Stimulated activated naive CD8-positive, alpha-beta T cell treated with anti-CD3 and anti-CD28 coated beads, Interleukin-15, Interleukin-2, amounts not matched to agents 100 ng/mL and 50 ng/mL, for 24 hours (primary cell): ENCODE results near the gene CUEDC2.

Experiments used
- H3K27ac Mint-ChIP-seq: one replicate; pipeline ENCODE4 v1.8.0; 2021; ENCODE audit warnings: mild to moderate bottlenecking, mixed read lengths
- H3K27me3 Mint-ChIP-seq: one replicate; pipeline ENCODE4 v1.8.0; 2021; ENCODE audit warnings: mixed read lengths
- H3K36me3 Mint-ChIP-seq: one replicate; pipeline ENCODE4 v1.8.0; 2021; ENCODE audit warnings: low read depth, mixed read lengths
- H3K4me1 Mint-ChIP-seq: one replicate; pipeline ENCODE4 v1.8.0; 2021; ENCODE audit warnings: low read depth, mixed read lengths
- H3K4me3 Mint-ChIP-seq: one replicate; pipeline ENCODE4 v1.8.0; 2021; ENCODE audit warnings: mild to moderate bottlenecking, mixed read lengths
- H3K9me3 Mint-ChIP-seq: one replicate; pipeline ENCODE4 v1.8.0; 2021; ENCODE audit warnings: mixed read lengths

The CUEDC2 gene

GRCh38 chr10:102422545-102423129 is 9.7 kb downstream of the CUEDC2 start:
- peaks cover 8% of the 10 kb centered on the region for H3K27me3 Mint-ChIP-seq
- peaks cover 5% of the 10 kb centered on the region for H3K36me3 Mint-ChIP-seq
- H3K4me3 Mint-ChIP-seq: peak overlapping the region; percentile 97
- H3K9me3 Mint-ChIP-seq: no peaks in the 10 kb centered on the region
- peaks cover 56% of the 10 kb centered on the region for H3K4me1 Mint-ChIP-seq
- H3K27ac Mint-ChIP-seq: peak overlapping the region; percentile 52

GRCh38 chr10:102421757-102422512 is 10.4 kb downstream of the CUEDC2 start:
- Mint-ChIP-seq H3K4me1 (peaks cover 49% of the 10 kb centered on the region), H3K9me3 (no peaks in the 10 kb centered on the region), H3K4me3 (peak overlapping the region; percentile 97), H3K27ac (peak overlapping the region; percentile 90), H3K27me3 (peaks cover 15% of the 10 kb centered on the region), H3K36me3 (peaks cover 5% of the 10 kb centered on the region)

- Mint-ChIP-seq H3K27me3 (peaks cover 16% of the 10 kb centered on the region), H3K36me3 (peaks cover 3% of the 10 kb centered on the region), H3K4me3 (peak overlapping the region; percentile 97), H3K4me1 (peaks cover 44% of the 10 kb centered on the region), H3K9me3 (no peaks in the 10 kb centered on the region), H3K27ac (peak overlapping the region; percentile 90)
These were observed 10.9 kb downstream of the CUEDC2 start for GRCh38 chr10:102421507-102421756.

- peak within 1 kb of the TSS; percentile 97 for H3K4me3 Mint-ChIP-seq
- no peaks in the 10 kb centered on the region for H3K36me3 Mint-ChIP-seq
- H3K27ac Mint-ChIP-seq: peak within 1 kb of the TSS; percentile 90
- peaks cover 41% of the 10 kb centered on the region for H3K4me1 Mint-ChIP-seq
- H3K9me3 Mint-ChIP-seq: no peaks in the 10 kb centered on the region
- peaks cover 19% of the 10 kb centered on the region for H3K27me3 Mint-ChIP-seq
These were observed 11.5 kb downstream of the CUEDC2 start, which contains the start of gene FBXL15 for GRCh38 chr10:102420714-102421506. FBXL15 (plus strand) TSS chr10:102420836; CDS start chr10:102421130, 294 bp downstream.

- Mint-ChIP-seq H3K4me1 (peaks cover 41% of the 10 kb centered on the region), H3K27me3 (peaks cover 24% of the 10 kb centered on the region), H3K27ac (peak overlapping the region; percentile 90), H3K9me3 (no peaks in the 10 kb centered on the region), H3K36me3 (no peaks in the 10 kb centered on the region), H3K4me3 (peak overlapping the region; percentile 97)
These were observed 12.1 kb downstream of the CUEDC2 start for GRCh38 chr10:102420181-102420713.

- Mint-ChIP-seq H3K4me1 (peaks cover 41% of the 10 kb centered on the region), H3K36me3 (no peaks in the 10 kb centered on the region), H3K4me3 (peak overlapping the region; percentile 97), H3K27me3 (peaks cover 24% of the 10 kb centered on the region), H3K27ac (no peak overlapping the region), H3K9me3 (no peaks in the 10 kb centered on the region)
These were observed 12.8 kb downstream of the CUEDC2 start for GRCh38 chr10:102419269-102420180.

GRCh38 chr10:102418622-102419268 is 13.6 kb downstream of the CUEDC2 start, which contains the start of gene PSD:
PSD (minus strand) TSS chr10:102418785; CDS start chr10:102417038, 1,747 bp downstream.
- peaks cover 28% of the 10 kb centered on the region for H3K27me3 Mint-ChIP-seq
- peak within 1 kb of the TSS; percentile 97 for H3K4me3 Mint-ChIP-seq
- H3K36me3 Mint-ChIP-seq: no peaks in the 10 kb centered on the region
- H3K4me1 Mint-ChIP-seq: peaks cover 41% of the 10 kb centered on the region
- no peak within 1 kb of the TSS for H3K27ac Mint-ChIP-seq
- H3K9me3 Mint-ChIP-seq: no peaks in the 10 kb centered on the region

GRCh38 chr10:102416695-102417094 is 15.7 kb downstream of the CUEDC2 start:
- peaks cover 35% of the 10 kb centered on the region for H3K4me1 Mint-ChIP-seq
- H3K4me3 Mint-ChIP-seq: no peak overlapping the region
- peaks cover 32% of the 10 kb centered on the region for H3K27me3 Mint-ChIP-seq
- H3K36me3 Mint-ChIP-seq: no peaks in the 10 kb centered on the region
- no peaks in the 10 kb centered on the region for H3K9me3 Mint-ChIP-seq
- no peak overlapping the region for H3K27ac Mint-ChIP-seq

GRCh38 chr10:102416283-102416682 is 16.1 kb downstream of the CUEDC2 start:
- Mint-ChIP-seq H3K4me3 (no peak overlapping the region), H3K27me3 (peaks cover 36% of the 10 kb centered on the region), H3K4me1 (peaks cover 38% of the 10 kb centered on the region), H3K27ac (no peak overlapping the region), H3K9me3 (no peaks in the 10 kb centered on the region), H3K36me3 (no peaks in the 10 kb centered on the region)

- H3K27ac Mint-ChIP-seq: no peak overlapping the region
- no peaks in the 10 kb centered on the region for H3K9me3 Mint-ChIP-seq
These were observed 17.6 kb downstream of the CUEDC2 start for GRCh38 chr10:102414749-102415148.

GRCh38 chr10:102413806-102414561 is 18.4 kb downstream of the CUEDC2 start:
- no peaks in the 10 kb centered on the region for H3K9me3 Mint-ChIP-seq
- H3K27ac Mint-ChIP-seq: no peak overlapping the region
- H3K27me3 Mint-ChIP-seq: peaks cover 49% of the 10 kb centered on the region
- peaks cover 34% of the 10 kb centered on the region for H3K4me1 Mint-ChIP-seq
- no peak overlapping the region for H3K4me3 Mint-ChIP-seq
- no peaks in the 10 kb centered on the region for H3K36me3 Mint-ChIP-seq

More at GRCh38 chr10:102414749-102415148, 17.6 kb downstream of the CUEDC2 start:
- H3K27me3 Mint-ChIP-seq: peaks cover 45% of the 10 kb centered on the region
- H3K4me1 Mint-ChIP-seq: peaks cover 36% of the 10 kb centered on the region
- H3K36me3 Mint-ChIP-seq: no peaks in the 10 kb centered on the region
- H3K4me3 Mint-ChIP-seq: no peak overlapping the region

- no peaks in the 10 kb centered on the region for H3K9me3 Mint-ChIP-seq
- H3K4me1 Mint-ChIP-seq: peaks cover 34% of the 10 kb centered on the region
- H3K4me3 Mint-ChIP-seq: no peak overlapping the region
- no peak overlapping the region for H3K27ac Mint-ChIP-seq
- no peaks in the 10 kb centered on the region for H3K36me3 Mint-ChIP-seq
- H3K27me3 Mint-ChIP-seq: peaks cover 47% of the 10 kb centered on the region
These were observed 19.2 kb downstream of the CUEDC2 start for GRCh38 chr10:102413053-102413705.

- no peaks in the 10 kb centered on the region for H3K36me3 Mint-ChIP-seq
- no peak overlapping the region for H3K4me3 Mint-ChIP-seq
- H3K27me3 Mint-ChIP-seq: peaks cover 40% of the 10 kb centered on the region
- H3K27ac Mint-ChIP-seq: no peak overlapping the region
- H3K4me1 Mint-ChIP-seq: peaks cover 36% of the 10 kb centered on the region
- H3K9me3 Mint-ChIP-seq: no peaks in the 10 kb centered on the region
These were observed 20.1 kb downstream of the CUEDC2 start for GRCh38 chr10:102412293-102412692.
